Sigmoid colon (tissue), 7 donors: ENCODE measurements around the gene SETD7. TPM values are rescaled to one million over a fixed set of nuclear protein-coding genes. Genes with fewer than 3 reads are reported as not detected.

Source experiments
- DNase-seq: peaks from one replicate; pipeline ENCODE4 v3.0.0-alpha.2; 2019
- H3K27ac ChIP-seq, 4 donors: fragments of 200-600 bp; sonication (generic); one replicate each; pipeline ENCODE4 v1.5.1; 2016 to 2019; ENCODE audit warnings: mild to moderate bottlenecking in 1 of 4
- H3K27me3 ChIP-seq, 3 donors: fragments of 200-600 bp; sonication (generic); one replicate each; pipeline ENCODE4 v1.5.1; 2019; ENCODE audit warnings: mild to moderate bottlenecking in 1 of 3
- H3K36me3 ChIP-seq, 4 donors: fragments of 200-600 bp; sonication (generic); one replicate each; pipeline ENCODE4 v1.5.1; 2016 to 2019
- H3K4me1 ChIP-seq, 4 donors: fragments of 200-600 bp; sonication (generic); one replicate each; pipeline ENCODE4 v1.5.1; 2017 to 2019
- H3K4me3 ChIP-seq, 4 donors: fragments of 200-600 bp; sonication (generic); one replicate each; pipeline ENCODE4 v1.5.1; 2017 to 2019; ENCODE audit warnings: mild to moderate bottlenecking in 2 of 4, moderate library complexity in 1 of 4
- H3K9me3 ChIP-seq, 4 donors: fragments of 200-600 bp in 3 of 4; sonication (generic) in 3 of 4; one replicate each; pipeline versions ENCODE4 v1.5.1 to v1.6.1; 2013 to 2019
- EP300 ChIP-seq, 4 donors: sonication (generic); formaldehyde crosslinking; IDR thresholded peaks; one replicate each; pipeline ENCODE4 v1.6.1; 2017; ENCODE audit warnings: antibody characterized with exemption in 4 of 4
- POLR2A ChIP-seq, 2 donors: fragments of 450-650 bp; IDR thresholded peaks; one replicate each; pipeline ENCODE4 v1.6.1; 2016; ENCODE audit warnings: antibody characterized with exemption in 2 of 2, mild to moderate bottlenecking in 2 of 2, moderate library complexity in 2 of 2
- POLR2AphosphoS5 ChIP-seq, 4 donors: sonication (generic); formaldehyde crosslinking; IDR thresholded peaks; one replicate each; pipeline ENCODE4 v1.6.1; 2017; ENCODE audit warnings: antibody characterized with exemption in 4 of 4
- WGBS, 2 donors: extraction: QIAGEN DNeasy Blood & Tissue Kit; methylation state at CpG; one replicate each; pipeline ENCODE4 v1.1.7; 2013; 5-methylcytosine and 5-hydroxymethylcytosine counted together
- intact Hi-C: fragments of 100-400 bp; cut with DNase I; formaldehyde crosslinking; loops from one replicate; pipeline ENCODE4 v1.15.1; 2023
- polyA plus RNA-seq, 3 donors: library from polyadenylated mRNA; stranded (reverse); fragments of 200-250 nt; gene quantifications; one replicate each; pipeline ENCODE4 v1.2.3, GENCODE V29; 2013
- total RNA-seq, 4 donors: library from RNA; depleted of rRNA; stranded (reverse); fragments of >200 nt; gene quantifications; one replicate each; pipeline ENCODE4 v1.1.0, GENCODE V29; 2016
- TF ChIP-seq, protein P1 (sequence below), 4 experiments: fragments of 450-650 bp in 3 of 4; fragments of 200-600 bp in 1 of 4; IDR thresholded peaks; one replicate each; pipeline ENCODE4 v1.5.1; 2016 to 2019; ENCODE audit warnings: antibody characterized with exemption in 4 of 4, mild to moderate bottlenecking in 3 of 4, moderate library complexity in 2 of 4
- donor health status: healthy with polysubstance abuse.
- donor health status: Bipolar disorder and iron deficiency.
- donor health status: healthy.

Gene SETD7
- total and polyA plus RNA-seq, 7 donors, result 7.9 to 102 (median 79.2) TPM

DNA sequence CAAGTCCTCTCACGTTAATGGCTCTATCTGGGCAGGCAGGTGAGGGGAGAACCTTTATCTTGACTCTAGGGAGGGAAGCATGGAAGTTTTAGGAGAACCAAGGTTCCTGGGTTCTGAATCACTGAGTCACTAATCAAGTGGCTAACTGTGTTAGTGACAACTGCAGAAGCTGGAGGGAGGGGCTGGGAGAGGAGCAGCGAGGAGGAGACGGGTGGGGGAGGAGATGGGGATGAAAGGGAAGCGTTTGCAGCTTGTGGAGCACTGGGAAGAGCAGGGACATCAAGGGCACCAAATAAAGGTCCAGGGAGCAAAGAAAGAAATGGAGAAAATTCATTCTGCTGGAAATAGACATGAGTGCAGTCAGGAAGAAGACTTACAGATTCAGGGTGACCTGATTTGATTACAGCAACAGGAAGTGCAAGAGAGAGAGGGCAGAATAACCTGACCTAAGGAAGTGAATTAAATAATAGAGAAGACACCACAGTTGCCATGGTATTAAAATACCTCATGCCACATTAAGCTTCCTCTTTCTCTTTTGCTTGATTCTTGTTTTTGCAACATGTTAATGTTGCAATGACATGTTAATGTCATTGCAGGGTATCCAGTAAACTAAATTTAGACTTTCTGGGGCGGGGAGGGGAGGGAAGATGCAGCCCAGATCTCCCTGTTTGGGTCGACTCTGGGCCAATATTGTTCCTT is 4.5 kb upstream of the SETD7 start:
- Histone ChIP-seq H3K36me3 (no peaks in the 10 kb centered on the region), H3K4me1 (peaks cover 0 to 56% (median 43%) of the 10 kb centered on the region in 4 donors), H3K4me3 (no peak overlapping the region), H3K27ac (peak overlapping the region in 3 of 4 donors; percentile 27 to 51 (median 34)), H3K27me3 (no peaks in the 10 kb centered on the region), H3K9me3 (no peaks in the 10 kb centered on the region)
- DNase-seq, result no peak
- WGBS, 2 donors, result 58 to 60% methylated on average over 6 of the region's 6 CpGs
- intact Hi-C loops, result loop anchor here (5.0 kb wide), 1 partner anchor 677 kb away; no protein-coding TSS in a partner anchor
- TF ChIP-seq, protein P1, sequence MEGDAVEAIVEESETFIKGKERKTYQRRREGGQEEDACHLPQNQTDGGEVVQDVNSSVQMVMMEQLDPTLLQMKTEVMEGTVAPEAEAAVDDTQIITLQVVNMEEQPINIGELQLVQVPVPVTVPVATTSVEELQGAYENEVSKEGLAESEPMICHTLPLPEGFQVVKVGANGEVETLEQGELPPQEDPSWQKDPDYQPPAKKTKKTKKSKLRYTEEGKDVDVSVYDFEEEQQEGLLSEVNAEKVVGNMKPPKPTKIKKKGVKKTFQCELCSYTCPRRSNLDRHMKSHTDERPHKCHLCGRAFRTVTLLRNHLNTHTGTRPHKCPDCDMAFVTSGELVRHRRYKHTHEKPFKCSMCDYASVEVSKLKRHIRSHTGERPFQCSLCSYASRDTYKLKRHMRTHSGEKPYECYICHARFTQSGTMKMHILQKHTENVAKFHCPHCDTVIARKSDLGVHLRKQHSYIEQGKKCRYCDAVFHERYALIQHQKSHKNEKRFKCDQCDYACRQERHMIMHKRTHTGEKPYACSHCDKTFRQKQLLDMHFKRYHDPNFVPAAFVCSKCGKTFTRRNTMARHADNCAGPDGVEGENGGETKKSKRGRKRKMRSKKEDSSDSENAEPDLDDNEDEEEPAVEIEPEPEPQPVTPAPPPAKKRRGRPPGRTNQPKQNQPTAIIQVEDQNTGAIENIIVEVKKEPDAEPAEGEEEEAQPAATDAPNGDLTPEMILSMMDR (IDR thresholded peaks at IDR 0.05), result no peak
- TF ChIP-seq POLR2AphosphoS5 (IDR thresholded peaks at IDR 0.05), result peak in 1 of 4 donors; percentile 54

DNA sequence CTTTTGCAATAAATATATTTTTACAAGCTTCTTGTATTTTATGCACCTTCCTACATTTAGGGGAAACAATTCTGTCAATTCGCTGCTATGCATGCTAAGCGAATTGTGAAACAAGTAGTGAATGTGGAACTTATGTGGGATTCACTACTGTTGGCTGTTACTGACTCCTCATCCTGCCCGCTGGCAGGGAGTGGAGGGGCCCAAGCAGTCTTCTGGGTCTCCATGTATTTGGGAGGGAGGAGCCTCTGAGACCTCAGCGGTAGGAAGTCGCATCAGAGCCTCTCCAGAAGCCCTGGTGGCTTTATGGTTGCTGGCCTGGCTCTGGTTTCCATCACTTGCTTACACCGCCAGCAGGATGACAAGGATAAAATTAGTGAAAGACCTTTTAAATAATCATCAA is 3.7 kb upstream of the SETD7 start:
- Histone ChIP-seq H3K27me3 (no peaks in the 10 kb centered on the region), H3K4me1 (peaks cover 0 to 56% (median 43%) of the 10 kb centered on the region in 4 donors), H3K9me3 (no peaks in the 10 kb centered on the region), H3K4me3 (no peak overlapping the region), H3K27ac (peak overlapping the region in 2 of 4 donors; percentile 44 to 63), H3K36me3 (no peaks in the 10 kb centered on the region)
- no peak for TF ChIP-seq EP300 (IDR thresholded peaks at IDR 0.05)
- TF ChIP-seq, protein P1 (IDR thresholded peaks at IDR 0.05), result no peak
- TF ChIP-seq POLR2AphosphoS5 (IDR thresholded peaks at IDR 0.05), result no peak
- no peak for TF ChIP-seq POLR2A (IDR thresholded peaks at IDR 0.05)
- no peak for DNase-seq
- whole genome bisulfite sequencing, 2 donors, result 86 to 88% methylated on average over 6 of the region's 6 CpGs
- intact Hi-C loops, result loop anchor here (5.0 to 10.0 kb wide), 6 partner anchors 62 to 815 kb away; partner anchors contain the start of genes MAML3, NAA15, NDUFC1 and SCOC

DNA sequence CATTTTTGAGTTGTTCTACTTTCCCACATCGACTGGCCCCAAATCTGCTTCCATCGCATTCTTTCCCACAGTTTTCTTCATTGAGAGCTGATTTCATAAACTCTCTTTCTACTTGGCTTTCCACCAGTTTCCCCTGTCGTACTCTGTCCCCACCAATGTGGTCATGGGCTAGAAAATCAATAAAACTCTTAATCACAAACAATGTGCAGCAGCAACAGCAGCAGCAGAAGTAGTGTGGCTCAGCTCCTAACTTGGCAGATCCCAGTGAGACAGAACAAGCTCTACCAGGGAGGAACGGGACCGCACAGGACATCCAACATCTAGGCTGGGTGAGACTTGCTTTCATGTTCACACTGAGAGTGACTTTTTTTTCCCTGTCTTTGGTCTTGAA is 3.1 kb upstream of the SETD7 start:
- no peak for TF ChIP-seq POLR2AphosphoS5 (IDR thresholded peaks at IDR 0.05)
- no peak for TF ChIP-seq POLR2A (IDR thresholded peaks at IDR 0.05)
- TF ChIP-seq, protein P1 (IDR thresholded peaks at IDR 0.05), result no peak
- no peak for TF ChIP-seq EP300 (IDR thresholded peaks at IDR 0.05)
- 72 to 78% methylated on average over 5 of the region's 5 CpGs for WGBS, 2 donors
- H3K9me3 ChIP-seq, result no peaks in the 10 kb centered on the region
- H3K27ac ChIP-seq, result peak overlapping the region in 3 of 4 donors; percentile 44 to 94 (median 63)
- H3K4me1 ChIP-seq, result peaks cover 0 to 62% (median 46%) of the 10 kb centered on the region in 4 donors
- H3K4me3 ChIP-seq, result peak overlapping the region in 1 of 4 donors; percentile 6
- no peak for DNase-seq
- H3K36me3 ChIP-seq, result no peaks in the 10 kb centered on the region
- intact Hi-C loops, result loop anchor here (5.0 to 10.0 kb wide), 5 partner anchors 62 to 816 kb away; partner anchors contain the start of genes MAML3, NAA15, NDUFC1 and SCOC
- no peaks in the 10 kb centered on the region for H3K27me3 ChIP-seq

DNA sequence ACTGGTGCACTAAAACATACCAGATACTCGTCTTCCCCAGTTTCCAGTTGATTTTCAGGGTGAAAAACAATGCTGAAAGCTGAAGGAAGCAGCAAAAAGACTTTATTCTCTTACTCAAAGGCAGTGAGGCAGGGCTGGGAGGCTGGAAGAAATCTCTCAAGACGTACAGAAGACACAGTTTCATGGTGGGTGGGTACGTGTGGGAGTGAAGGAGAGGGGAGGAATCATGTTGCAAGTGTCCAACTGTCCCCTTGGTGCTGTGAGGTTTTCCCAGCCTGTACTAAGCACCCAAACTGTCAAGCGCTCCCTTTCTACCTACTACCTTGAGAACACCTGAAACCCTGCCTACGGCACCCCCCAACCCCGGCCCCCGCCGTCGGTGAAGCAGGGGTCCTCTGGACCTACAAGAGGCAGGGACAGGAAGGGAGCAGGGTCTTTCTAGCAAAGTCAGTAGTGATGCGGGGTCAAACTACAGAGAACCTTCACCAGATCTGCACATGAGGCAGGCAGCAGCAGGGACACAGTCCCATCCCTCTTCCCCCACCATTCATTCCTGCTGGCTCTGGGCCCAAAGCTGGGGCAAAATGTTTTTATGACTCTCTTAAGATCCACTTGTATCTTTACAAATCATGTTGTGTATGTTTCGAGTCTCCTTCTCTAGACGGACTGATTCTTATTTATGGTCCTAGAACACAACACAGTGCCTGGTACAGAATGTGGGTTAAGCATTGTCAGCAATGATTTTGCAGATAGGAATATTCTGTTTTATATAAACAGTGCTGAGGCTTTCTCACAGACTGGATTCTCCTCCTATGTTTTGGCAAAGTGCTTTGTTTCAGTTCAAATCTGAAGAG is 2.4 kb upstream of the SETD7 start:
- no peaks in the 10 kb centered on the region for H3K36me3 ChIP-seq
- intact Hi-C loops, result loop anchor here (5.0 to 10.0 kb wide), 5 partner anchors 61 to 816 kb away; partner anchors contain the start of genes MAML3, NAA15, NDUFC1 and SCOC
- peak overlapping the region in 1 of 4 donors; percentile 6 for H3K4me3 ChIP-seq
- H3K27me3 ChIP-seq, result no peaks in the 10 kb centered on the region
- DNase-seq, result peak; percentile 68
- 80 to 81% methylated on average over 12 of the region's 12 CpGs for WGBS, 2 donors
- H3K4me1 ChIP-seq, result peaks cover 0 to 65% (median 51%) of the 10 kb centered on the region in 4 donors
- H3K27ac ChIP-seq, result peak overlapping the region in 3 of 4 donors; percentile 44 to 94 (median 63)
- peak in 2 of 4 donors; percentile 51 to 54 for TF ChIP-seq POLR2AphosphoS5 (IDR thresholded peaks at IDR 0.05)
- TF ChIP-seq, protein P1 (IDR thresholded peaks at IDR 0.05), result no peak
- H3K9me3 ChIP-seq, result no peaks in the 10 kb centered on the region
